ENCODE results near the gene NUDT3.

The NUDT3 gene

GRCh38 chr6:34237722-34238584 lies 154.5 kb downstream of the NUDT3 start:
- in situ Hi-C loops (cut with MboI; ENCODE audit: low pct_unique_long_range_greater_than_20kb, low sequenced_read_pairs) = loop anchor here (25.0 kb wide), 1 partner anchor 174 kb away; no protein-coding TSS in a partner anchor
- DNase-seq = peak; percentile 74

GRCh38 chr6:34237316-34237721 lies 155.2 kb downstream of the NUDT3 start:
- DNase-seq = no peak
- in situ Hi-C loops (cut with MboI; ENCODE audit: low pct_unique_long_range_greater_than_20kb, low sequenced_read_pairs) = loop anchor here (25.0 kb wide), 1 partner anchor 175 kb away; no protein-coding TSS in a partner anchor

GRCh38 chr6:34236443-34237315 lies 155.8 kb downstream of the NUDT3 start, which contains the start of gene HMGA1:
HMGA1 (plus strand) TSS chr6:34236873; CDS start chr6:34240781, 3,908 bp downstream.
- DNase-seq = peak; percentile 88
- in situ Hi-C loops (cut with MboI; ENCODE audit: low pct_unique_long_range_greater_than_20kb, low sequenced_read_pairs) = loop anchor here (25.0 kb wide), 1 partner anchor 176 kb away; no protein-coding TSS in a partner anchor

- no peak for DNase-seq
- in situ Hi-C loops (cut with MboI; ENCODE audit: low pct_unique_long_range_greater_than_20kb, low sequenced_read_pairs) = loop anchor here (25.0 kb wide), 1 partner anchor 176 kb away; no protein-coding TSS in a partner anchor
Observed at GRCh38 chr6:34236131-34236442, 156.4 kb downstream of the NUDT3 start.

- in situ Hi-C loops (cut with MboI; ENCODE audit: low pct_unique_long_range_greater_than_20kb, low sequenced_read_pairs) = loop anchor here (25.0 kb wide), 1 partner anchor 177 kb away; no protein-coding TSS in a partner anchor
- no peak for DNase-seq
Observed at GRCh38 chr6:34235307-34236130, 156.9 kb downstream of the NUDT3 start.

GRCh38 chr6:34234667-34235306 lies 157.7 kb downstream of the NUDT3 start:
- in situ Hi-C loops (cut with MboI; ENCODE audit: low pct_unique_long_range_greater_than_20kb, low sequenced_read_pairs) = loop anchor here (25.0 kb wide), 1 partner anchor 178 kb away; no protein-coding TSS in a partner anchor
- DNase-seq = no peak

GRCh38 chr6:34233867-34234266 lies 158.6 kb downstream of the NUDT3 start:
- in situ Hi-C loops (cut with MboI; ENCODE audit: low pct_unique_long_range_greater_than_20kb, low sequenced_read_pairs) = loop anchor here (25.0 kb wide), 1 partner anchor 178 kb away; no protein-coding TSS in a partner anchor
- no peak for DNase-seq

GRCh38 chr6:34232901-34233300 lies 159.6 kb downstream of the NUDT3 start:
- DNase-seq = no peak
- in situ Hi-C loops (cut with MboI; ENCODE audit: low pct_unique_long_range_greater_than_20kb, low sequenced_read_pairs) = loop anchor here (25.0 kb wide), 1 partner anchor 179 kb away; no protein-coding TSS in a partner anchor

- in situ Hi-C loops (cut with MboI; ENCODE audit: low pct_unique_long_range_greater_than_20kb, low sequenced_read_pairs) = loop anchor here (25.0 kb wide), 1 partner anchor 181 kb away; no protein-coding TSS in a partner anchor
- DNase-seq = no peak
Observed at GRCh38 chr6:34231566-34232336, 160.7 kb downstream of the NUDT3 start.

- DNase-seq = no peak
- in situ Hi-C loops (cut with MboI; ENCODE audit: low pct_unique_long_range_greater_than_20kb, low sequenced_read_pairs) = loop anchor here (25.0 kb wide), 1 partner anchor 181 kb away; no protein-coding TSS in a partner anchor
Observed at GRCh38 chr6:34230653-34231371, 161.7 kb downstream of the NUDT3 start.

- in situ Hi-C loops (cut with MboI; ENCODE audit: low pct_unique_long_range_greater_than_20kb, low sequenced_read_pairs) = loop anchor here (25.0 kb wide), 1 partner anchor 182 kb away; no protein-coding TSS in a partner anchor
- no peak for DNase-seq
Observed at GRCh38 chr6:34229877-34230276, 162.6 kb downstream of the NUDT3 start.
